HG03095 (cell line): ENCODE data around the gene DAPK1.
"Not testable (repeated sequence)": the region's sequence is repeated elsewhere in the genome, so short reads cannot be mapped to it uniquely, and the experiment has no call there.

Source experiments
- ATAC-seq: cut with Tn5 transposase; IDR thresholded peaks from one replicate; pipeline ENCODE4 v1.9.1; 2021; ENCODE audit warnings: moderate library complexity; ENCODE audit not compliant: unreplicated experiment

The DAPK1 gene

DNA sequence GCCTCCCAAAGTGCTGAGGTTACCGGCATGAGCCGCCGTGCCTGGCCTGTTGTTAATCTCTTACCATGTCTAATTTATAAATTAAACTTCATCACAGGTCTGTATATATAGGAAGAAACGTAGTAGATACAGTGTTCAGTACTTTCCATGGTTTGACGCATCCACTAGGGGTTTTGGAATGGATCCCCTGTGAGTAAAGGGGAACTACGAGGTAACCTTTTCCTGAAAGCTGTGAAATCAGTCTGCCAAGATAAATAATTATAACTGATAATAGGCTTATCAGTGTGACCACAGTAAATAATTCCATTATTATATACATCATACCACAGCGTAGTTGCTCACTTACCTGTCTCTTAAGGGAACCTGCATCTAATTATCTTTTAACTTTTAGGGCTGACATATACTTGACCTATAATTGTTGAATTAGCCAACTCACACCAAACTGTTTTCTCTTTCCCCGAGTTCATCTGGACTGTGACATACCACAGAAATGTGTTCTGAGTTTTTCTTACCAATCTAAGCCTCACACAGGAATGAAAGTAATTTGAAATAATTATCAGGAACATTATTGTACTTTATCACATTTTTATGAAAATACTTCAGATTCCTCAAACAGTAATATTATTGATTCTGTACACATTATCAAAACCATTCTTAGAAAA lies 42.9 kb downstream of the DAPK1 start:
- ATAC-seq, result no peak

GRCh38 chr9:87541663-87542062 lies 44.0 kb downstream of the DAPK1 start:
- no peak for ATAC-seq

- no peak for ATAC-seq
Observed at GRCh38 chr9:87542141-87542540, 44.5 kb downstream of the DAPK1 start.

DNA sequence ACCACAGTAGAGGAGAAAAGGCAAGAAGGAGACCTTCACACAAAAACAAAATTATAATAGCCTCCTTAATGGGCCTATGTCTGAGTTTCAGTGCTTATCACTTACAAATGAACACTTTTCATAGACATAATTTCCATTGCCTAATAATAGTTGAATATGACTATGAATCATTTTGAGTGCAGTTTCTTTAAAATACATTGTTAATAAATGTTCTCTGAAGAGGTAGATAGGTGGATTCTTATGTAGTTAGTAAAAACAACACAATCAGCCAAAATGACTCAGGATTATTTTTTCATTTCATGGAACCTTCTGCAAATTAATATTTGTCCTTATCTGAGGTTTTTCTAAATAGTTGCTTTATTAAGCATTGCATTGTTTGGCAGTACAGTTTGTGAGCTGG lies 45.6 kb downstream of the DAPK1 start:
- no peak for ATAC-seq

- ATAC-seq, result no peak
Observed at GRCh38 chr9:87545858-87546257, 48.2 kb downstream of the DAPK1 start.

DNA sequence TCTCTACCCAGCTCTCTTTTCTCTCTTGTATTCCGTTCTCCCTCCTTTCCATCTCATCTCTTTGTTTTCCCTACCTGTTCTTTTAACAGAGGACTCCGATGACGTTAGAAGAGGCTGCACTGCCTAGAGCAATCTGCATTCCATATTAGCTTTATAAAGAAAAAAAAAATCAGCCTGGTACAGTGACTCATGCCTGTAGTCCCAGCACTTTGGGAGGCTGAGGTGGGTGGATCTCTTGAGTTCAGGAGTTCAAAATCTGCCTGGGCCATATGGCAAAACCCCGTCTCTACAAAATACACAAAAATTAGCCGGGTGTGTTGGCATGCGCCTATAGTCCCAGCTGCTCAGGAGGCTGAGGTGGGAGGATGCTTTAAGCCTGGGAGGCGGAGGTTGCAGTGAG lies 49.0 kb downstream of the DAPK1 start:
- no peak for ATAC-seq

- no peak for ATAC-seq
Observed at GRCh38 chr9:87547671-87548081, 50.0 kb downstream of the DAPK1 start.

DNA sequence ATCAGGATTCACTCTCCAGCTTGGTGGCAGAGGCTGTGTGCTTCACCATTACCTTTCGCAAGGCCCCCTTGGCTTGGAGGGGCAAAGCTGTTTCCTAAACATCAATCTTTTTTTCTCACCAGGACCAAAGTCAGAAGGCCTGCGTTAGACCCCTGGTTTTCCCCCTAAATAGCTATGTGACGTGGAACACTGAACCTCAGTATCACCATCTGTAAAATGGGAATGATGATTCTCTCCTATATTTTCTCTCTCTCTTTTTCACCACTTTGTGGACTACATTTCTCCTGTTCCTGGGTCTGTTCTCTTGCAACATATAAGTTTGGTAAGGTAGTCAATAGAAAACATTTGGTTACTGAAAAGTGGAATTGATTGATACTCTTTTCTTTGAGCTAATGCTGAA lies 50.5 kb downstream of the DAPK1 start:
- ATAC-seq, result no peak

GRCh38 chr9:87549088-87549487 lies 51.4 kb downstream of the DAPK1 start:
- ATAC-seq, result not testable (repeated sequence)

DNA sequence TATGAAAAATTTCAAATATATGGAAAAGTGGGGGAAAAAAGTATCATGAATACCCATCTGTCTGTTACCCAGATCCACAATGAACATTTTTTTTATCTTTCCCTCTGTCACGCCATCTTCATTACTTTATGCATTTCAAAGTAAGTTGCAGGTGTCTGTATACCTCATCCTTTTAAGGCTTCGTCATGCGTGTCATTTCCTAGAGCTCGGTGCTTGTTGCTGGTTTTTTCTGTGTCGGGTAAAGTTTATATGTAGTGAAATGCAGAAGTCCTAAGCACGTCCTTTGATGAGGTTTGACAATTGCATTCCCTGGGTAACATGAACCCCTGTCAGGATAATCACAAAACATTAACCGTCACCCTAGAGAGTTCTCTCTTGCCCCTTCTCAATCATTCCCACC lies 52.1 kb downstream of the DAPK1 start:
- no peak for ATAC-seq

GRCh38 chr9:87550253-87550954 lies 52.7 kb downstream of the DAPK1 start:
- no peak for ATAC-seq

DNA sequence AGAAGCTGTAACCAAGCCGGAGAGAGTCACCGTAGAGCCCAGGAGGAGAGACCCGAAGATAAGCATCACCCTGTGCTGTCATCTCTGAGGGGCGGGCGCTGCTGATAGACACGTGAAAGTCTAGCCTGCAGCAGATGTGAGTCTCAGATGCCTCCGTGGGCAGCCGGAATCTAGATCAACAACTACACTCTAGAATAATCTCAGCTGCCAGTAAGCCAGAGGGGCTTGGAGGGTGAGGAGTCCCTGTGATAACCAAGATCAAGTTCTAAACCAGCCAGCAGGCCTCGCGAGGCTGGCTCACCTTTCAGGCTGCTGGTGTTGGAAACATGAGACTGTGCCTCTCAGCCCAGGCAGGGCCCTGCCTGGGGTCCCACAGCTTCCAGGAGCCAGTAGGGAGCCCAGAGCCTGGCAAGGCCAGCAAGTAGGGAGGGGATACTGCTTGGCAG lies 54.1 kb downstream of the DAPK1 start:
- ATAC-seq, result no peak

DNA sequence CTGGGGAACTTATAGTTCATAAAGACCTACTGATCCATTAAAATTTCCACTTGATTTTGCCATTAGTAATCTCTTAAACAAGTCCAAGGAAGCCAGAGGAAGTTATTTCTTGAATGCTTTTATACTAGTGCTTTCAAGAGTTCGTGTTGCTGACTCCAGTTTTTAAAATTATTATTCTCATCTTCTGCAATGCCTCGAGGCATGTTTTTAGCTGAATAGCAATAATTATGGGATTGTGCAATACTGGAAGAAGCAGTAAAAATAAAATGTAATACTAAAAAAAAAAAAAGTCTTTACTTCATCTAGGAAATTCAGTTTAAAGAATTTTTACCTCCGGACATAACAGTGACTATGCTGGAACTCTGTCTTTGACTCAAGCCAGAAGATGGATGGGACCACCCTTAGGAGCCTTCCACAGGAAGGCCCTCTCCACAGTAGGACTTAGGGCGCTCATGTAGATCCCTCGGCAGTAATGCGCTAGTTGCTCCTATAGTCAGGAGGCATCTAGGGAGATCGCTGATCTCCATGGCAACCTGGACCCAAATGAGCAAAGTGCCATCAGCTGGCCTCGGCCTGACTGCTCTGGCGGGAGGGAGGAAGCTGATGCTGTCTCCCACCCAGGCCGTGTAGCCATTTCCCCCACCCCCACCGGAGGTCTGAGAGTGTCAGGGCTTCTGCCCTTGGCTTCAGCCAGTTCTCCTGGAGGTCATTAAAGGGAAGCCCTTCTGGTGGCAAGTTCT lies 56.7 kb downstream of the DAPK1 start:
- no peak for ATAC-seq

GRCh38 chr9:87554976-87555375 lies 57.3 kb downstream of the DAPK1 start:
- ATAC-seq, result no peak

GRCh38 chr9:87556039-87556438 lies 58.4 kb downstream of the DAPK1 start:
- no peak for ATAC-seq

DNA sequence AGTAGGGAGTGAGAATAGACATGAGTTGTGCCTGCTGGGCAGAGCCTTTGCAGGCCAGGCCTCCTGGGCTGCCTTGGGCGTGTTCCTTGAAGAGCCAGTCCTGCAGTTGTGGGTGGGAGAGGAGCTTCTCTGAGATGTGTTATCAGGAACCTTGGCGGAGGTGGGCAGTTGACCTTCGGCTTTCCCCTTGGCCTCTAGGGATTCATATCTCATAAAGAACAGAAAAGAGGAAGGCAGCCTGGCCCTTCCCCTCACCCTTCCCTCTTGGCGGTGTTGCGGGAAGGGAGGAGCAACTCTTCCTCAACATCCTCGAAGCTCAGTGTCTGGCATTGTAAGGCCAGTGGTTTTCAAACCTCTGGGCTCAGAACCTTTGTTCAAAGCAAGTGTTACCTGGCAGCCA lies 59.2 kb downstream of the DAPK1 start:
- ATAC-seq, result no peak

GRCh38 chr9:87557996-87558395 lies 60.3 kb downstream of the DAPK1 start:
- ATAC-seq, result no peak

DNA sequence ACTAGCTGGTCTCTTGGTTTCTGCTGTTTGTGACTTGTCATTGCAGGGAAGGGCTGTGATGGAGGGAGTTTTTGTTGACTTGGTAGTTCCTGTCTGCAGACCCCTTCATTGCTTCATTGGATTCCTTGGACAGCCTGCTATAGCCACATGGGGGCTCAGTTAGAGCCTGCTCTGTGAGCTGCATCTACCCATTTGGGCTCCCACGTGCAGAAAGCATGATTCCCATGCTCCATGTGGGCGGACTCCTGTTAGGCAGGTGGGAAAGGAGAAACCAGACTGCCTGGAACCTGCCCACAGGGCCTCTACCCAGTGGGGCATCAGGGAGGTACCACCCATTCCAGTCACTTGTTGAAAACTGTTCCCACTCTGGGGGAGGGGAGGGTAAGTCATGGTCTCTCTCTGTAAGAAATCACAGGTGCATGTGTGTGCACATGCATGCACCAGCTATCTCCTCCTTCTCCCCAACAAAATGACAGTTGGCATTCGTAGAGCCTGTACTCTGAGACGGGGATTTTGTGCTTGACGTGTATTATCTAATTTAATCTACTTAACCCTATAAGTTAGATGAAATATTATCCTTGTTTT lies 61.0 kb downstream of the DAPK1 start:
- no peak for ATAC-seq

DNA sequence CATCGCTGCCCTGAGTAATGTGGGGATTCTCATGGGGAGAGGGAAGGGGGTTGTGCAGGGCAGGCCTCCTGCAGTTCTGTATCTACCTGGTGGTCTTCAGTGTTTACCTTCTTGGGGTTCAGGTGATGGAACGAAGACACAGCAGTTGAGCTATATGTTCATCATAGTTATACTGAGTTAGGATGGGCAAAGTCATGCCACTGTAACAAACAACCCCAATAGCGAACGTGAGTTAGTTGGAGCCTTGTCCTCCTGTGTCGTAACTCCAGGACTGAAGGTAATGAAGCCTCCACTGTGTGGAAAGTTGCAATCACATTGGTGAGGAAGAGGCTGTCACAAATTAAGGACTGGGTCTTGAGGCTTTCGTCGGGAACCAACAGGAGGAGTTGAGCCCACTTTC lies 64.4 kb downstream of the DAPK1 start:
- no peak for ATAC-seq

- no peak for ATAC-seq
Observed at GRCh38 chr9:87562530-87563170, 65.0 kb downstream of the DAPK1 start.

- ATAC-seq, result no peak
Observed at GRCh38 chr9:87564111-87564510, 66.4 kb downstream of the DAPK1 start.
